Neuronal stem cell (in vitro differentiated cells): ENCODE data around the gene PRUNE2.
A peak's percentile ranks its signal among the peaks of the same experiment; 100 is the strongest.

Experiments used
- DNase-seq: peaks from one replicate; pipeline ENCODE4 v3.0.0-alpha.2; 2013; ENCODE audit warnings: low spot score
- H2AFZ ChIP-seq: one replicate; pipeline ENCODE4 v1.6.1; 2013; ENCODE audit warnings: mild to moderate bottlenecking, low read length, inconsistent platforms
- H2AK5ac ChIP-seq: 2 replicates; pipeline ENCODE4 v1.6.1; 2013; ENCODE audit warnings: low read depth, mild to moderate bottlenecking, inconsistent platforms, low read length, moderate library complexity, mixed read lengths
- H2BK120ac ChIP-seq: 2 replicates; pipeline ENCODE4 v1.6.1; 2013; ENCODE audit warnings: low read depth, mild to moderate bottlenecking, inconsistent platforms, low read length, moderate library complexity, mixed read lengths
- H2BK12ac ChIP-seq: one replicate; pipeline ENCODE4 v1.6.1; 2013; ENCODE audit warnings: low read length, inconsistent platforms
- H2BK15ac ChIP-seq: 2 replicates; pipeline ENCODE4 v1.6.1; 2013; ENCODE audit warnings: mild to moderate bottlenecking, low read length, inconsistent platforms, mixed read lengths
- H2BK5ac ChIP-seq: one replicate; pipeline ENCODE4 v1.6.1; 2013; ENCODE audit warnings: inconsistent platforms, mild to moderate bottlenecking, low read length, moderate library complexity
- H3K14ac ChIP-seq: one replicate; pipeline ENCODE4 v1.6.1; 2013; ENCODE audit warnings: low read length, inconsistent platforms
- H3K18ac ChIP-seq: 2 replicates; pipeline ENCODE4 v1.6.1; 2013; ENCODE audit warnings: low read length, inconsistent platforms
- H3K23ac ChIP-seq: 2 replicates; pipeline ENCODE4 v1.6.1; 2013; ENCODE audit warnings: low read depth, mild to moderate bottlenecking, mixed read lengths, low read length, inconsistent platforms; ENCODE audit not compliant: poor library complexity
- H3K27ac ChIP-seq: replicated peaks from 3 replicates; pipeline ENCODE4 v1.5.1; 2013; ENCODE audit warnings: low read length, inconsistent platforms
- H3K27me3 ChIP-seq, 3 experiments: 2 replicates each; pipeline ENCODE4 v1.6.1; 2013; ENCODE audit warnings: low read length in 3 of 3, mild to moderate bottlenecking in 2 of 3, inconsistent platforms in 1 of 3, low read depth in 1 of 3, mixed read lengths in 1 of 3, moderate library complexity in 1 of 3; ENCODE audit not compliant: control insufficient read depth in 3 of 3, insufficient read depth in 3 of 3
- H3K36me3 ChIP-seq, 2 donors: replicated peaks in 1 of 2; 2 replicates each; pipeline ENCODE4 v1.6.1; 2013; ENCODE audit warnings: low read length in 2 of 2; ENCODE audit not compliant: control insufficient read depth in 2 of 2, insufficient read depth in 2 of 2
- H3K4ac ChIP-seq: 2 replicates; pipeline ENCODE4 v1.6.1; 2013; ENCODE audit warnings: inconsistent platforms, mild to moderate bottlenecking, low read length, moderate library complexity
- H3K4me1 ChIP-seq, 2 donors: 1 replicate in 1 of 2; 2 replicates in 1 of 2; pipeline ENCODE4 v1.6.1; 2013; ENCODE audit warnings: low read length in 2 of 2, low read depth in 1 of 2; ENCODE audit not compliant: control insufficient read depth in 2 of 2, insufficient read depth in 1 of 2
- H3K4me2 ChIP-seq: one replicate; pipeline ENCODE4 v1.6.1; 2013; ENCODE audit warnings: mild to moderate bottlenecking, low read length, inconsistent platforms; ENCODE audit not compliant: insufficient read depth, poor library complexity, severe bottlenecking
- H3K4me3 ChIP-seq, 2 donors: 2 replicates each; pipeline ENCODE4 v1.5.1; 2013; ENCODE audit warnings: low read length in 2 of 2, mild to moderate bottlenecking in 2 of 2, inconsistent platforms in 1 of 2, moderate library complexity in 1 of 2
- H3K79me1 ChIP-seq: one replicate; pipeline ENCODE4 v1.6.1; 2013; ENCODE audit warnings: low read depth, mild to moderate bottlenecking, inconsistent platforms, low read length, moderate library complexity
- H3K9ac ChIP-seq: one replicate; pipeline ENCODE4 v1.6.1; 2013; ENCODE audit warnings: mild to moderate bottlenecking, low read depth, low read length, inconsistent platforms; ENCODE audit not compliant: poor library complexity
- H3K9me3 ChIP-seq, 2 donors: replicated peaks in 1 of 2; 2 replicates each; pipeline versions ENCODE3 to v1.6.1; 2013; ENCODE audit warnings: low read length in 2 of 2, mild to moderate bottlenecking in 2 of 2, inconsistent platforms in 1 of 2, low read depth in 1 of 2, mixed read lengths in 1 of 2, moderate library complexity in 1 of 2; ENCODE audit not compliant: control insufficient read depth in 2 of 2, insufficient read depth in 1 of 2
- H4K8ac ChIP-seq: one replicate; pipeline ENCODE4 v1.6.1; 2013; ENCODE audit warnings: low read depth, mild to moderate bottlenecking, inconsistent platforms, low read length, moderate library complexity
- H4K91ac ChIP-seq: one replicate; pipeline ENCODE4 v1.6.1; 2013; ENCODE audit warnings: low read length, low read depth, mild to moderate bottlenecking, inconsistent platforms; ENCODE audit not compliant: poor library complexity
- WGBS, 2 donors: extraction: QIAGEN DNeasy Blood & Tissue Kit; methylation state at CpG; one replicate each; pipeline ENCODE4 v1.1.7; 2013; ENCODE audit warnings: missing lambda C conversion rate in 2 of 2, mixed read lengths in 1 of 2; ENCODE audit not compliant: insufficient read length in 2 of 2, insufficient replicate concordance in 1 of 2; ENCODE audit errors: extremely low coverage in 2 of 2; 5-methylcytosine and 5-hydroxymethylcytosine counted together

PRUNE2 gene

GRCh38 chr9:76818271-76818670 lies 87.6 kb downstream of the PRUNE2 start:
- peak overlapping the region; percentile 69 for H2AFZ ChIP-seq
- no peaks in the 10 kb centered on the region for H3K27me3 ChIP-seq
- H3K4ac ChIP-seq = no peak overlapping the region
- no peak overlapping the region for H2BK15ac ChIP-seq
- H2BK120ac ChIP-seq = no peak overlapping the region
- no peak overlapping the region for H3K4me3 ChIP-seq
- H4K91ac ChIP-seq = no peak overlapping the region
- DNase-seq = no peak
- H3K9me3 ChIP-seq = no peaks in the 10 kb centered on the region
- H3K14ac ChIP-seq = no peak overlapping the region
- no peak overlapping the region for H2AK5ac ChIP-seq
- no peak overlapping the region for H3K4me2 ChIP-seq
- H2BK12ac ChIP-seq = no peak overlapping the region
- peaks cover 0 to 3% of the 10 kb centered on the region in 2 donors for H3K4me1 ChIP-seq
- no peak overlapping the region for H3K18ac ChIP-seq
- no peak overlapping the region for H3K23ac ChIP-seq
- no peak overlapping the region for H4K8ac ChIP-seq
- H3K36me3 ChIP-seq = no peaks in the 10 kb centered on the region
- no peak overlapping the region for H3K9ac ChIP-seq
- no peak overlapping the region for H3K27ac ChIP-seq
- WGBS, 2 donors = no CpG with 5 or more reads among the region's 4 CpGs
- H3K79me1 ChIP-seq = no peaks in the 10 kb centered on the region
- H2BK5ac ChIP-seq = no peak overlapping the region

- no peak overlapping the region for H3K9ac ChIP-seq
- H2BK15ac ChIP-seq = no peak overlapping the region
- H3K4me1 ChIP-seq = peaks cover 0 to 3% of the 10 kb centered on the region in 2 donors
- no peak overlapping the region for H4K91ac ChIP-seq
- H3K4ac ChIP-seq = no peak overlapping the region
- no peak overlapping the region for H3K18ac ChIP-seq
- H3K27me3 ChIP-seq = no peaks in the 10 kb centered on the region
- no peak overlapping the region for H3K23ac ChIP-seq
- H3K36me3 ChIP-seq = no peaks in the 10 kb centered on the region
- H2BK5ac ChIP-seq = no peak overlapping the region
- no peak overlapping the region for H2AFZ ChIP-seq
- H3K4me3 ChIP-seq = no peak overlapping the region
- H3K79me1 ChIP-seq = no peaks in the 10 kb centered on the region
- no peak overlapping the region for H3K14ac ChIP-seq
- no peak overlapping the region for H2BK12ac ChIP-seq
- DNase-seq = no peak
- H3K4me2 ChIP-seq = no peak overlapping the region
- WGBS, 2 donors = no CpG with 5 or more reads among the region's 1 CpG
- H4K8ac ChIP-seq = no peak overlapping the region
- H3K9me3 ChIP-seq = no peaks in the 10 kb centered on the region
- no peak overlapping the region for H3K27ac ChIP-seq
- H2AK5ac ChIP-seq = no peak overlapping the region
- no peak overlapping the region for H2BK120ac ChIP-seq
Observed at GRCh38 chr9:76817489-76817888, 88.4 kb downstream of the PRUNE2 start.

- no CpG with 5 or more reads among the region's 6 CpGs for WGBS, 2 donors
- H3K27ac ChIP-seq = no peak overlapping the region
Observed at GRCh38 chr9:76812591-76812990, 93.3 kb downstream of the PRUNE2 start.

GRCh38 chr9:76810377-76810957 lies 95.4 kb downstream of the PRUNE2 start:
- Histone ChIP-seq H3K18ac (no peak overlapping the region), H3K14ac (no peak overlapping the region), H3K4ac (no peak overlapping the region), H3K27ac (no peak overlapping the region), H3K23ac (no peak overlapping the region), H3K79me1 (no peaks in the 10 kb centered on the region), H2BK15ac (no peak overlapping the region), H2AFZ (no peak overlapping the region), H3K9me3 (no peaks in the 10 kb centered on the region), H3K4me1 (peaks cover 0 to 2% of the 10 kb centered on the region in 2 donors), H3K36me3 (no peaks in the 10 kb centered on the region), H4K91ac (no peak overlapping the region), H2BK5ac (no peak overlapping the region), H2AK5ac (no peak overlapping the region), H2BK120ac (no peak overlapping the region), H3K27me3 (no peaks in the 10 kb centered on the region), H2BK12ac (no peak overlapping the region), H4K8ac (no peak overlapping the region), H3K4me3 (no peak overlapping the region), H3K9ac (no peak overlapping the region), H3K4me2 (no peak overlapping the region)
- peak; percentile 52 for DNase-seq
- no CpG with 5 or more reads among the region's 2 CpGs for WGBS, 2 donors

More at GRCh38 chr9:76812591-76812990, 93.3 kb downstream of the PRUNE2 start:
- Histone ChIP-seq H4K91ac (no peak overlapping the region), H3K27me3 (no peaks in the 10 kb centered on the region), H3K9me3 (no peaks in the 10 kb centered on the region), H3K4ac (no peak overlapping the region), H2BK12ac (no peak overlapping the region), H3K4me2 (no peak overlapping the region), H2AK5ac (no peak overlapping the region), H3K18ac (no peak overlapping the region), H3K4me1 (peaks cover 0 to 2% of the 10 kb centered on the region in 2 donors), H2BK15ac (no peak overlapping the region), H3K79me1 (no peaks in the 10 kb centered on the region), H3K23ac (no peak overlapping the region), H4K8ac (no peak overlapping the region), H2AFZ (no peak overlapping the region), H3K9ac (no peak overlapping the region), H3K36me3 (no peaks in the 10 kb centered on the region), H2BK5ac (no peak overlapping the region), H2BK120ac (no peak overlapping the region), H3K4me3 (no peak overlapping the region), H3K14ac (no peak overlapping the region)
- no peak for DNase-seq
